HAP-1 (cell line): ENCODE measurements around the gene AGPAT3.

Experiments used
- DNase-seq, 2 experiments: peaks; one replicate each; pipeline ENCODE4 v3.0.0-alpha.2; 2016 to 2020; ENCODE audit warnings: low spot score in 2 of 2
- H3K27me3 ChIP-seq: fragments of 250-450 bp; sonication (Bioruptor Pico); 2 replicates; pipeline ENCODE4 v1.5.1; 2020; ENCODE audit warnings: low read depth, mild to moderate bottlenecking, moderate library complexity
- H3K36me3 ChIP-seq: fragments of 250-450 bp; sonication (Bioruptor Pico); replicated peaks from 2 replicates; pipeline ENCODE4 v1.5.1; 2020; ENCODE audit warnings: mild to moderate bottlenecking
- H3K4me1 ChIP-seq: fragments of 250-450 bp; sonication (Bioruptor Pico); 2 replicates; pipeline ENCODE4 v1.5.1; 2020; ENCODE audit warnings: mild to moderate bottlenecking
- H3K4me3 ChIP-seq: fragments of 250-450 bp; sonication (Bioruptor Pico); 2 replicates; pipeline ENCODE4 v1.5.1; 2020; ENCODE audit warnings: mild to moderate bottlenecking, moderate library complexity
- H3K9me3 ChIP-seq: fragments of 250-450 bp; sonication (Bioruptor Pico); 2 replicates; pipeline ENCODE4 v1.5.1; 2020; ENCODE audit warnings: mild to moderate bottlenecking, moderate library complexity
- in situ Hi-C: fragments of 300-500 bp; cut with MboI; formaldehyde crosslinking; loops from 3 replicates; pipeline ENCODE4 v1.14.3; 2020; ENCODE audit warnings: low sequenced_read_pairs, inconsistent platforms, mixed read lengths

AGPAT3 gene

DNA sequence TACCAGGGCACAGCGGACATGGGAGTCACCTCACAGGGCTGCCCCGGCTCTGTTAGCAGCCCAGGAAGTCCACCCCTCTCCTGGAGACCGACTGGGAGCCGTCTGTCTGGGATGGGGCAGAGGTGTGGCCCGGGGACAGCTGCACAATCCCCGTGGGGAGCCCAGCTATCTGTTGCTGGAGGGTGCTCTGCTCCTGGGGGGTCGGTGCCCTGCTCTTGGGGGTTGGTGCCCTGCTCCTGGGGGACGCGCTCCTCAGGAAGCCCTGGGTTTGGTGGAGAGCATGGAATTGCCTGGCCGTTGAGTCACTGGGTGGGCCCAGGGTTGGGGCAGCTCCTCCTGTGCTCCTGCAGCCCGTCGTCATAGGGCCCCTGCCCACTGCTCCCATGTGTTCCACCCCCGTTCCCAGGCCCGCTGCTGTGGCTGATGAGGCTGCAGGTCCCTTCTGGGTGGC is 39.3 kb downstream of the AGPAT3 start:
- Histone ChIP-seq H3K36me3 (no peaks in the 10 kb centered on the region), H3K9me3 (no peaks in the 10 kb centered on the region), H3K27me3 (no peaks in the 10 kb centered on the region), H3K4me3 (no peak overlapping the region), H3K4me1 (no peaks in the 10 kb centered on the region)
- in situ Hi-C loops: no loop called here
- DNase-seq: no peak

DNA sequence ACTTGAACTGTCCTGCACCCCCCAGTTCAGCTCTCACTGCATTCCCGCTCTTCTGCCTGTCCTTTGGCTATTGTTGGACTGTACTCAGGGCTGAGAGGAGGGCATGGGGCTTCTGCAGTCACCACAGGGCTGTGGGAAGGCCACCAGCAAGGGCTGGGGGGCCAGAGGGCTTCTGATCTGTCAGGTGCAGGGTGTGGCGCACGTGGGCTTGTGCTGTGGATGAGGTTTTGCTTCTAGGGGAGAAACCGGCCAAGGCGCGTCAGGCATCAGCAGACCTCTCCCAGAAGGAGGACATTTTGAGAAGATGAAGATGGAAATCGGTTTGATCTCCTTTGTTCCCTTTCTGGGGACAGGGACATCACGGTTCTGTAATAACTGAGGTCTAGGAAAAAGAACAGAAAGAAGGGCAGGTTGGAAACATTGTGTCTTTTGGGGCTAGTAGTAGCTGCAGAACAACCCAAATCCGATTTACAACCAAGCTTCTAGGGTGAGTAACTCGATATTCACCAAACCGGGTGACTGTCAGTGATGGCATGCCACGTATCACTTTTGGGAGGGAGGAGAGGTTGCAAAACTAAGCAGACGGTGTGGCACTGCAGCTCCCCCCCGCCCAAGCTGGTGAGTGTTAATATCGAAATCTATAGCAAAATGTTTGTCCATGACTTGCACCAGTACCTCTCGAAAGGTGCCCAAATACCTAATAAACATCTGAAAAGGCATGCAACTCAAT is 40.9 kb downstream of the AGPAT3 start:
- Histone ChIP-seq H3K36me3 (no peaks in the 10 kb centered on the region), H3K4me3 (no peak overlapping the region), H3K27me3 (no peaks in the 10 kb centered on the region), H3K4me1 (no peaks in the 10 kb centered on the region), H3K9me3 (no peaks in the 10 kb centered on the region)
- DNase-seq: no peak
- in situ Hi-C loops: no loop called here

- Histone ChIP-seq H3K9me3 (no peaks in the 10 kb centered on the region), H3K36me3 (no peaks in the 10 kb centered on the region), H3K4me3 (no peak overlapping the region), H3K27me3 (no peaks in the 10 kb centered on the region), H3K4me1 (no peaks in the 10 kb centered on the region)
- DNase-seq: no peak
- in situ Hi-C loops: no loop called here
Observed at GRCh38 chr21:43906585-43907370, 41.8 kb downstream of the AGPAT3 start.

DNA sequence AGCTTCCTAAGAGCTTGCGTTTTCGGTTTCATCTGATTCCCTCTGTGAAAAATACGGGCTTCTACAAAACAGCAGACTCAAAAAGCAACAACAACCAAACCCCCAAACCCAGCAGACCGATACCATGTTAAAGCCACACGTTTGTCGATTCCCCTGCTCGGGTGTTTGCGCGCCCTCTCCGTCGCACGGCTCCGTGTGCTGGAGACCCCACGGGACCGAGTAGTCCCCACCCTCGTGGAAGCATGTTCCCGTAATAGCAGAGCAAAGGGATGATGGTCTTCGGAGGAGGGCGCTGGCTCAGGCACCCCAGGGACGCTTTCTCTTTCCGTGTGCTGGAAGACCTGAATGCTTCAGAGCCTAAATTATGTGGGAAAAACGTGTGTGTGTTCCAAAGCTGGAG is 42.7 kb downstream of the AGPAT3 start:
- H3K36me3 ChIP-seq: no peaks in the 10 kb centered on the region
- H3K9me3 ChIP-seq: no peaks in the 10 kb centered on the region
- in situ Hi-C loops: no loop called here
- no peaks in the 10 kb centered on the region for H3K4me1 ChIP-seq
- no peak for DNase-seq
- H3K27me3 ChIP-seq: no peaks in the 10 kb centered on the region
- H3K4me3 ChIP-seq: no peak overlapping the region

DNA sequence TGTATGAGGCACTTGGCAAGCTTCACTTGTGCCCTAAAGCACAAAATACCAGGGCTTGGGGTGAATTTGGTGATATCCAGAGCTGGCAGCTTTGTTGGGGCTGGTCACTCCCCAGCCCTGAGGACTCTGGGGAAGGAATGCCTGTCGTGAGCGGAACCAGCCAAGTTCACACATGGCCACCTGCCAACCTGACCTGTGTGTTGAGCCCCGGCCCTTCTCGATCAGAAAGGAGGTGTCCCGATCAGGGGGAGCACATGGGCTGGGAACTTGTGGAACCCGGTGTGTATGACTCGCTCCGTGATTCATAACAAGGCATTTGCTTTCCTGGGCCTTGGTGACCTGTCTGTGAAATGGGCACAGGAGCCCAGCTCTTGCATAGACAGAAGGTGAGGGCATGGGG is 43.1 kb downstream of the AGPAT3 start:
- in situ Hi-C loops: no loop called here
- H3K9me3 ChIP-seq: no peaks in the 10 kb centered on the region
- no peaks in the 10 kb centered on the region for H3K4me1 ChIP-seq
- no peak overlapping the region for H3K4me3 ChIP-seq
- no peak for DNase-seq
- no peaks in the 10 kb centered on the region for H3K36me3 ChIP-seq
- H3K27me3 ChIP-seq: no peaks in the 10 kb centered on the region

DNA sequence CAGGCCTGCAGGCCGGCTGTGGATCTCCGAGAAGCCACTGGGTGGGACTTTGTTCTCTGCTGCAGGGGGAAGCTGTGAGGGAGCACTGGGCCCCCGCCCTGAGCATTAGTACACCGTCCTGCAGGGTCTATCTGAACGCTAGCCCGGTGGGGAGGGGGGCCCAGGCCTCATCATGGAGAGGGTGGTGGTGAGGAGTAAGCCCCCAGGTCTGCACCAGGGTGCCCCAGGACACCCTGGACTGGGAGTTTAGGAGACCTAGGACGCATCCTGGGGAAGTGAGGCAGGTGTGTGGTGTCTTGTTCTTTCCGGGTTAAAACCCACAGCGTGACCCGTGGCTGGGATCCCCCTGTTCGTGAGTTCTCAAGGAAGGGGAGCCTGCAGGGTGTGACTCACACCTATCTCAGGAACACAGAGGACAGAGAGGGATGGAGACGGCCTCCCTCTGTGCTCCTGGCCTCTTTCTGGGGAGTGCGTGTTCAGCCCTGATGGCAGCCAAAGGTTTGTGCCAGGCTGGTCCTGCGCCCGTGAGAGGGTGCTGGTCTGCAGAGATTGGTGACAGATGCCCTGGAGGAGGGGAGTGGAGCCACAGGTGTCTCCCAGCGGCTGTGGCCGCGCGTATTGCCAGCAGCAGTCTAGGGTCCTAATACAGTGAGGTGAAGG is 44.8 kb downstream of the AGPAT3 start:
- no peaks in the 10 kb centered on the region for H3K36me3 ChIP-seq
- no peaks in the 10 kb centered on the region for H3K4me1 ChIP-seq
- no peaks in the 10 kb centered on the region for H3K9me3 ChIP-seq
- no peaks in the 10 kb centered on the region for H3K27me3 ChIP-seq
- no peak overlapping the region for H3K4me3 ChIP-seq
- in situ Hi-C loops: no loop called here
- no peak for DNase-seq

GRCh38 chr21:43910460-43910859 is 45.4 kb downstream of the AGPAT3 start:
- Histone ChIP-seq H3K36me3 (no peaks in the 10 kb centered on the region), H3K9me3 (no peaks in the 10 kb centered on the region), H3K27me3 (no peaks in the 10 kb centered on the region), H3K4me3 (no peak overlapping the region), H3K4me1 (no peaks in the 10 kb centered on the region)
- in situ Hi-C loops: no loop called here
- no peak for DNase-seq

- in situ Hi-C loops: no loop called here
- H3K4me3 ChIP-seq: no peak overlapping the region
- H3K4me1 ChIP-seq: no peaks in the 10 kb centered on the region
- H3K27me3 ChIP-seq: no peaks in the 10 kb centered on the region
- H3K9me3 ChIP-seq: no peaks in the 10 kb centered on the region
- no peak for DNase-seq
- no peaks in the 10 kb centered on the region for H3K36me3 ChIP-seq
Observed at GRCh38 chr21:43911015-43911934, 46.3 kb downstream of the AGPAT3 start.

DNA sequence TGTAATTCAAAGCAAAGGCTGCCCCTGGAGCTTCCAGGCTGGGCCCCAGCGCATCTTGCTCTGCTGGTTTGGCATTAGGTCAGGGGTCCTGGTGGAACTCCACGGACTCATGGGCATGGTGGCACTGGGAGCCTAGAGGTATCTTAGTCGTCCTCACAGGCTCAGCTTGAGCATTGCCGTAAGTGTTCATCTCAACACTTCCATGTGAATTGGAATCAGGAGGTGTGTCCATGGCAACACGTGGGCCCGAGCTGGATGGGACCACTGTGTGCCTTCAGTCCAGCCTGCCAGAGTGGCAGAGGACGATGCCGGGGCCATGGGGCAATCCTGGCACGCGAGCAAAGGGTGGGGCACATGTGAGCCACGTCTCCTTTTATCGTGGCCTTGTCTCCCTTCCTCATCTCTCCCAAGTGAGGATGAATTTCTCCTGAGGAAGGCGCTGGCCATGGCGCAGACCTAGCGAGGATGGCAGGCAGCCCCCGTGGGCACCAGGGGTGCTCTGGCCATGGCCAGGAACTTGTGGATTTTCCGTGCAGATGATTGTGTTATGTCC is 47.0 kb downstream of the AGPAT3 start:
- in situ Hi-C loops: no loop called here
- no peak for DNase-seq
- H3K4me1 ChIP-seq: no peaks in the 10 kb centered on the region
- H3K36me3 ChIP-seq: no peaks in the 10 kb centered on the region
- H3K27me3 ChIP-seq: no peaks in the 10 kb centered on the region
- H3K4me3 ChIP-seq: no peak overlapping the region
- no peaks in the 10 kb centered on the region for H3K9me3 ChIP-seq

GRCh38 chr21:43912500-43912899 is 47.5 kb downstream of the AGPAT3 start:
- DNase-seq: no peak
- no peak overlapping the region for H3K4me3 ChIP-seq
- H3K27me3 ChIP-seq: no peaks in the 10 kb centered on the region
- in situ Hi-C loops: no loop called here
- H3K36me3 ChIP-seq: no peaks in the 10 kb centered on the region
- no peaks in the 10 kb centered on the region for H3K9me3 ChIP-seq
- no peaks in the 10 kb centered on the region for H3K4me1 ChIP-seq

DNA sequence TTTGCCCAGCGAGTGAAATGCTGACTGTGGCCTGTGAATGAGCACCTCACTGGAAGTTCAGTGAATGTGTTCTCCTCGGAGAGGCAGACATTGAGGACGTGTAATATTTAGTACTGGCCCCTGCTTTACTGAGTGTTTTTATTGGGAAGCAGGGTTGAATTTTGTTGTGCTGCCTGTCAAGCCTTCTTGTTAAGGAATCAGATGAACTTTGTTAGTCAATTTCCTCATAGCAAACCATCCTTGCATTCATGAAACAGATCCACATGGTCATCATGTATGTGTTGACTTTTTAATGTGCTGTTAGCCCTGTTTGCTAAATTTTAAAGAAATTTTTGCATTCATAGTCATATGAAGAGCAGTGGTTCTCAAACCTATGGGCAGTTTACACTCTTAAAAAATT is 47.9 kb downstream of the AGPAT3 start:
- in situ Hi-C loops: no loop called here
- Histone ChIP-seq H3K9me3 (no peaks in the 10 kb centered on the region), H3K4me3 (no peak overlapping the region)

DNA sequence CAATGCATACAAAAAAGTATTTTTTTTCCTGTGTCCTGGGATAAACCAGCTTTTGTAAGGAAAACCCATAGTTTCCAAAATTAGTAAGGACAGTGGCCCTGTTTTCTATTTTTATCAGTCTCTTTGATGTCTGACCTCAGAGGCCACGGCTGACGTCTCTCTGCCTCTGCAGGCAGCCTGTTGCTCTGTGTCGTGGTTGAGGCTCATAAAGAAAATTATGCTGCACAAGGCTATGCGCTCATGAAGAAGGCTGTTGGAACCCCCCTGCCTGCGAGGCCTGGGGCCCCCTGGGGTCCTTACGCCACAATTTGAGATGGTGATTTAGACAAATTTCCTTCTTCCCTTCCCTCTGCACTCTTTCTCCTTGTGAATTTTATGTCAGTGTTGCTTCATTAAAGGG is 48.9 kb downstream of the AGPAT3 start:
- no peaks in the 10 kb centered on the region for H3K36me3 ChIP-seq
- in situ Hi-C loops: no loop called here
- no peaks in the 10 kb centered on the region for H3K27me3 ChIP-seq
- no peaks in the 10 kb centered on the region for H3K9me3 ChIP-seq
- H3K4me3 ChIP-seq: no peak overlapping the region
- no peaks in the 10 kb centered on the region for H3K4me1 ChIP-seq
- DNase-seq: no peak

More for the DNA sequence above, 47.9 kb downstream of the AGPAT3 start:
- DNase-seq: no peak
- H3K27me3 ChIP-seq: no peaks in the 10 kb centered on the region
- no peaks in the 10 kb centered on the region for H3K4me1 ChIP-seq
- H3K36me3 ChIP-seq: no peaks in the 10 kb centered on the region

GRCh38 chr21:43916076-43916475 is 51.1 kb downstream of the AGPAT3 start:
- H3K4me3 ChIP-seq: no peak overlapping the region

More at GRCh38 chr21:43916076-43916475, 51.1 kb downstream of the AGPAT3 start:
- H3K27me3 ChIP-seq: no peaks in the 10 kb centered on the region
- peaks cover 2% of the 10 kb centered on the region; the same call in 1 of the 2 replicates for H3K4me1 ChIP-seq
- H3K9me3 ChIP-seq: no peaks in the 10 kb centered on the region
- H3K36me3 ChIP-seq: no peaks in the 10 kb centered on the region
- DNase-seq: no peak
- in situ Hi-C loops: no loop called here
